GM21515 (cell line): ENCODE results near the gene CLMP.
"Not testable (repeated sequence)": the region's sequence is repeated elsewhere in the genome, so short reads cannot be mapped to it uniquely, and the experiment has no call there.

Experiments used
- ATAC-seq: cut with Tn5 transposase; IDR thresholded peaks from one replicate; pipeline ENCODE4 v1.9.1; 2021; ENCODE audit not compliant: unreplicated experiment

CLMP gene

GRCh38 chr11:123059041-123059920 lies 135.8 kb downstream of the CLMP start:
- not testable (repeated sequence) for ATAC-seq

- ATAC-seq = no peak
Observed at GRCh38 chr11:123057661-123058305, 137.3 kb downstream of the CLMP start.

- no peak for ATAC-seq
Observed at GRCh38 chr11:123056835-123057491, 138.1 kb downstream of the CLMP start.

DNA sequence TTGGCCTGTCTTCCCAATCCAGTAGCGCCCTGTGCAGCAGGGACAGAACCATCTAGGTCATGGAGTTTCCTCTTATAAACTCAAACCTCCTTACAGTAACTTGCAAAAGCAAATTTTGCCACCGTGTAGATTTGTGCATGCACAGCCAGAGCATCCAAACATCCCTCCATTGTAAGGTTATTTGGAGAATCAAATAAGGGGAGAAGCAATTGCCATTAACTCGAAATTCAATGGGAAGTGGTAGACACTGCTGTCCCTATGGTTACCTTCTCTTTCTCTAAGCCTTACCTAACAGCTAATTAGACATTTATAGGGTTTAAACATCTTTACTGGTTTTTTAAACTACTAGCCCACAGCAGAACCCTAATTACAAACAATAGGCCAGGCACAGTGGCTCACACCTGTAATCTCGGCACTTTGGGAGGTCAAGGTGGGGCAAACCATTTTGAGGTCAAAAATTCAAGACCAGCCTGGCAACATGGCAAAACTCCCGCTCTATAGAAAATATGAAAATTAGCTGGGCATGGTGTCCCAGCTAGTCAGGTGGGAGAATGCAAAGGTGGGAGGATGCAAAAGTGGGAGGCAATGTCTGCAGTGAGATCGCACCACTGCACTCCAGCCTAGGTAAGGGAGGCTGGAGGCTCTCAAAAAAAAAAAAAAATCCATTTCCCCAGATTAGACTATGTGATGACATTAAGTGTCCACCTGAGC lies 139.7 kb downstream of the CLMP start:
- ATAC-seq = no peak

DNA sequence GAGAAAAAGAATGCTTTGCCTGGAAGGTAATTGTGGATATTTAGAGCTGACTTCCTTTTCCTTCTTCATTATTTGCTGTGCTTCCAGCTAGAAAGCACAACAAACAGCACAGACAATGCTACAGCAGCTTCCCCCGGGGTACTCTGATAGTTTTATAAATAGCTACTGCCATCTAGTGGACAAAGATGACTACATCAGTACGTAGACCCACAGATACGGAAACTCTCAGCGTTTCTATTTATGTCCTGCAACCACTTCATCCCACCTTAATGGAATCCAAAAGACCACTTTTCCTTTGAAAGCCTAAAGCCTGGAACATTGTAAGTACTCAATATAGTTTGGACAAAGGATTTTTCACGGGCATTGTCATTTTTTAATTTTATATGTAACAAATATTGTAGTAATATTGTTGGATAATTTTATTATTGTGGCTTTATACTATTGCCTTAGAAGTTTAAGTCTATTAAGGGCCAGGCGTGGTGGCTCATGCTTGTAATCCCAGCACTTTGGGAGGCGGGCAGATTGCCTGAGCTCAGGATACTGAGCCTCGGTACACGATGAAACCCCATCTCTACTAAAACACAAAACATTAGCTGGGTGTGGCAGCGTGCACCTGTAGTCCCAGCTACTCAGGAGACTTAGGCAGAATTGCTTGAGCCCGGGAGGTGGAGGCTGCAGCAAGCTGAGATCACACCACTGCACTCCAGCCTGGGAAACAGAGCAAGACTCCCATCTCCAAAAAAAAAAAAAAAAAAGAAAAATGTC lies 140.6 kb downstream of the CLMP start:
- ATAC-seq = peak; percentile 74

GRCh38 chr11:123052901-123053721 lies 141.9 kb downstream of the CLMP start:
- no peak for ATAC-seq

- ATAC-seq = no peak
Observed at GRCh38 chr11:123051634-123052033, 143.4 kb downstream of the CLMP start.

DNA sequence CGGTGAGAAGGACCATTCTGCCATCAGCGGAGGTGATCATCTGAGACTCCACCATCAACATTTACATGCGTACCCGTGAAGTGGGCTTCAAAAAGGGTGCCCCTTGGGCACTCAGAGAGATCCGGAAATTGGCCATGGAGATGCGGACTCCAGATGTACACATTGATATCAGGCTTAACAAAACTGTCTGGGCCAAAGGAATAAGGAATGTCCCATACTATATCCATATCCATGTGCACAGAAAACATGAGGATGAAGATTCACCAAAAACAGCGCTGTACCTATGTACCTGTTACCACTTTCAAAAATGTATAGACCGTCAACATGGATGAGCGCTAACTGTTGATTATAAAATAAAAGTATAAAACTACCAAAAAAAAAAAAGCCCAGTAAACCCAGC lies 143.9 kb downstream of the CLMP start:
- no peak for ATAC-seq

DNA sequence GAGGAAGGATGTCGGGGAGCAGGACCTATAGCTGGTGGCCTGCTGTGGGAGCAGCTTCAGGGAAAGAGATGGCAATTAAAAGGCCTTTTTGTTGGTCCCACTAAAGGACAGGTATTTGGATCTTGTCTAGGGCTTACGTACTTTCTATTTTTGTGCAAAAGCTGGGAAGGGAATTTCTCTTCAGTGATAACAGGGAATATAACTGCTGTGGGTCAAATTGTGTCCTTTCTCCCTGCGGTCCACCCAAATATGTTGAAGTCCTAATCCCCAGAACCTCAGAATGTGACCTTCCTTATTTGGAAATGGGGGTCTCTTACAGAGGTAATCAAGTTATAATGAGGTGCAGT lies 147.1 kb downstream of the CLMP start:
- no peak for ATAC-seq

DNA sequence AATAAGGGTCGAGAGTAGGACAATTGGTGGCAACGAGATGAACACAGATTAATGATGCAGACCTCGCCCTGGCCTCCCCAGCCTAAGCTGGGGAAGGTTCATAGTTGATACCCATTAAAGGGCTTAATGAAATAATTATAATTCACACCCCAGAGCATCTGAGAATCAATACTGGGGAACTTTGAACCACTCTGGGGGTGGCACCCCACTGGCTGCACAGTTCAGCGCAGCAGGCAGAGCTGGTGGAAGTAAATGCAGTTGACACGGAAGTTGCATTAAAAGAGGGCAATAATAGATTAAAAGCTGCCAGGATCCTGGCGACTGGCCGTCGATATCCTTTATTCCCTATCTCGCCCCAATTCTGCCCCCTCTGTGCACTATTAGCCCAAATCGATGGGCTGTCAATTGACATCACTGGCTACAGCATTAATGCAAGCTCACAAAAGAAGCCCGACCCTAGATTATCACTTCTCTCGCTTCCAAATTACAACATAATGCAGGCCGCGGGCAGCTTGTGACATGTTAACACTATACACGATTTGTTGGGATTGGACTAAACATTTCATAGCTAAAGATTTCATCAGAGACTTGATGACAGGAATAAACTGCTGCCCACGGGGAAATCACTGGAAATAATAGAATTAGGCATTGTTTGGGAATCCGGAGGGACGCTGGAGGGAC lies 147.6 kb downstream of the CLMP start:
- ATAC-seq = no peak

DNA sequence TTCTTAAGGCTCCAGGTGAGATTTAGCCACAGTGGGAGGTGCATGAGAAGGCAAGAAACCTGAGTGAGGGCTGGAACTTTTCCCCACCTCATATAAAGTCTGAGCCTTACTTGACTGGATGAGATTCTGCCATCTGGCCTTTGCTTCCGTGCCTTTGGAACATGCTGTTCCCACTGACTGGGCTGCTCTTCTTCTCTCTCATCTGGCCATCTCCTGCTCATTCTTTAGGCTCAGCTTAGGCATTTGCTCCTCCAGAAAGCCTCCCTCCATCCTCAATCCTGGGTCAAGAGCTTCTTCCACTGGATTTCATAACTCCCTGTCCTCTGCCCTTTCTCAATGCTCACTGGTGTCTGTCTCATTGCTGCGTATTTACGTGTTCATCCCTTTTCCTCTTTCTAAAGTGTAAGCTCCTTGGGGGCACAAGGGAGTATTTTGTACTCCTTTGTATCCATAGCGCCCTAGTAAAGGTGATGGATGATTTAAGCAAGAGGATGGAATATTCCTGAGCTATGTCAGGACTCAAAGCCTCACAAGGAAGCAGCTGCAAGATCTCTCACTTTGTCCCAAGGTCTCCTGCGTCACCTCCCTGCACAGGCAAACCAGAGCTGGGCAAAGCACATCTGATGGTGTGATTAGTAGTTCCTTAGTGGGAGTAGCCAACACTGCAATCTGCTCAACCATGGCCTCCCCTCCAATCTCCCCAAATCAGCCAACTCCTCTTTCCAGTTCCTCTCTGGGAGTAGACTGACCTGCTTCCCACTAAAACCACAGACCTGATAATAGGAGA lies 148.4 kb downstream of the CLMP start:
- ATAC-seq = no peak

- ATAC-seq = no peak
Observed at GRCh38 chr11:123045101-123045500, 149.9 kb downstream of the CLMP start.

DNA sequence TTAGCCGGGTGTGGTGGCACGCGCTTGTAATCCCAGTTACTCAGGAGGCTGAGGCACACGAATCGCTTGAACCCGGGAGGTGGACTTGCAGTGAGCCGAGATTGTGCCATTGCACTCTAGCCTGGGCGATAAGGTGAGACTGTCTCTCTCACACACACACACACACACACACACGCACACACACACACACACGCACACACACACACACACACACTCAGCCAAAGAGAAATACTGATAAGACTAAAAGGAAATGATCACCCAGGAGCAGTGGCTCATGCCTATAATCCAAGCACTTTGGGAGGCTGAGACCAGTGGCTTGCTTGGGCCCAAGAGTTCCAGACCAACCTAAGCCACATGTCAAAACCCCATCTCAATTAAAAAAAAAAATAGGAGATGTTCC lies 153.9 kb downstream of the CLMP start:
- no peak for ATAC-seq

DNA sequence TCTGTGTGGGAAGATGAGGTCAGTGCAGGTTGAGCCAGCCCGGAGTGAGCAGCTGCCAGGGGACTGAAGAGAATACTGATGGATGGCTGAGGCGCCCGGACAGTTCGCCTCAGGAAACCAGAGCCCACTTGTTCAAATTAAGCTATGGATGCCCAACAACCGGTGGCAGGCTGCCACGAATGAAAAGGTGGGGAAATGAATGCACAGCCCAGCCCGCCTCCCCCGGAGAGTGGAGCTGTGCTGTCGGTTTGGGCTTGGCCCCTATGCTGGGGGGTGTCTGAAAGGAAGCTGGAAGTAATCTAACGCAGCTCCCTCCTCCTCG lies 155.0 kb downstream of the CLMP start:
- no peak for ATAC-seq

- ATAC-seq = no peak
Observed at GRCh38 chr11:123035831-123036230, 159.2 kb downstream of the CLMP start.

GRCh38 chr11:123034597-123034996 lies 160.5 kb downstream of the CLMP start:
- ATAC-seq = no peak

DNA sequence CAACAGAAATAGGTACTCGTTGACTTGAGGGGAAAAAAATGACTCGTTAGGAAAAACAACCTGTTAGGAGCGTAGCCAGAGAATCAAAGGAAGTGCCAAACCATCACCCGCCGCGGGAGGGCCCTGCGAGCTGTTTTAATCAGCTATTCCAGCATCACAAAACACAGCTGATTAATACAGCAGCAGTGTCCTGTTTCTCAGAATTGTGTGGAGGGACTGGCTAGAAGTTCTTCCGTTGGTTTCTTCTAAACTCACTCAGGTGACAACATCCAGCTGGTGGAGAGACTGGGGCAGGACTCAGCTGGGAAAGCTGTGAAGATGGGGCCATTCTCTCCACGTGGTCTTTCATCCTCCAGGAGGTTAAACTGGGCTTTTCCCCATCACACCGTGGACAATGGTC lies 161.2 kb downstream of the CLMP start:
- no peak for ATAC-seq

DNA sequence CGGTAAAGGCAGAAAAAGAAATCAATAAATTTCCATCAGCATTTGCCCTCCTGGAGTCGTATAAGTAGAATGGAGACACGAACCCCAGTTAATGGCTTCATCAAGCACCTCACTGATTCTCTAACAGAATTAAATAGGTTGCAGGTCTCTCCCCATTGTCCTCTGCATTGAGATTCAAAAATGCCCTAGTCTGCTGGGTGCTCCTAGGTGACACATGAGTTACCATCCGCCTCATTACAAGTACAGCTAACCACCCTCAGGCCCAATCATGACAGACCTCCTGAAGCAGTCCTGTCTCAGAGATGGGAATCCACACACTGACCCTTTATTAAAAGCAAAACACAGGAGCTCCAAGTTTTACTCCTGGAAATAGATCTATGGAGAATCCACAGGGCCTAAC lies 164.5 kb downstream of the CLMP start:
- no peak for ATAC-seq

GRCh38 chr11:123020968-123021367 lies 174.1 kb downstream of the CLMP start:
- no peak for ATAC-seq
